IgD-negative memory B cell (primary cell): ENCODE data around the gene TRAF5. TPM values are rescaled to one million over a fixed set of nuclear protein-coding genes. Genes with fewer than 3 reads are reported as not detected.
A peak's percentile ranks its signal among the peaks of the same experiment; 100 is the strongest.

Source experiments
- H3K27ac Mint-ChIP-seq, 3 donors: one replicate each; pipeline ENCODE4 v1.8.0; 2020 to 2022; ENCODE audit warnings: mild to moderate bottlenecking in 3 of 3, mixed read lengths in 3 of 3, moderate library complexity in 1 of 3
- H3K27me3 Mint-ChIP-seq: one replicate; pipeline ENCODE4 v1.8.0; 2021; ENCODE audit warnings: mixed read lengths
- H3K36me3 Mint-ChIP-seq: one replicate; pipeline ENCODE4 v1.8.0; 2020; ENCODE audit warnings: mild to moderate bottlenecking, mixed read lengths
- H3K4me1 Mint-ChIP-seq, 3 donors: one replicate each; pipeline ENCODE4 v1.8.0; 2020 to 2022; ENCODE audit warnings: mixed read lengths in 3 of 3, mild to moderate bottlenecking in 1 of 3
- H3K4me3 Mint-ChIP-seq, 4 donors: one replicate each; pipeline ENCODE4 v1.8.0; 2020 to 2022; ENCODE audit warnings: mild to moderate bottlenecking in 4 of 4, mixed read lengths in 4 of 4, moderate library complexity in 3 of 4
- H3K9me3 Mint-ChIP-seq, 3 donors: one replicate each; pipeline ENCODE4 v1.8.0; 2020 to 2021; ENCODE audit warnings: mixed read lengths in 3 of 3, mild to moderate bottlenecking in 1 of 3
- polyA plus RNA-seq: library from polyadenylated mRNA; unstranded; fragments of 300-500 nt; fragmentation: Illumina TruSeq; gene quantifications from one replicate; pipeline ENCODE4 v1.2.3, GENCODE V29; 2021

Gene TRAF5
- polyA plus RNA-seq, 1 donor from 2014 or later, result 78.6 TPM

DNA sequence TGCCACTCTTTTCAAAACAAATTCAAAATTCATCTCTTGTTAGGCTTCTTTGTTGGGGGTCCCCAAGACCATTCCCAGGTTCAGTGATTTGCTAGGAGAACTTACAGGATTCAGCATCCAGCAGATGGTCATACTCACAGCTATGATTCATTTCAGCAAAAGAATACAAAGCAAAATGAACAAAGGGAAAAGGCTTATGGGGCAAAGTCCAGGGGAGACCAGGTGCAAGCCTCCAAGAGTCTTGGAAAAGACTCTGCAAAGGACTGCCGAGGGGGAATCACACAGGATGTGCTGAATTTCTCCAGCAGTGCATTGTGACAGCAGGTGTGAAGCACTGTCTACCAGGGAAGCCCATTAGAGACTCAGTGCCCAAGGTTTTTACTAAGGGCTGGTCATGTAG, 7.3 kb downstream of the TRAF5 start:
- peaks cover 4% of the 10 kb centered on the region for H3K36me3 Mint-ChIP-seq
- H3K27ac Mint-ChIP-seq, result peak overlapping the region; percentile 86 to 94 (median 93)
- no peaks in the 10 kb centered on the region for H3K27me3 Mint-ChIP-seq
- peaks cover 65 to 88% (median 74%) of the 10 kb centered on the region in 3 donors for H3K4me1 Mint-ChIP-seq
- peak overlapping the region in 3 of 4 donors; percentile 61 to 83 (median 77) for H3K4me3 Mint-ChIP-seq
- no peaks in the 10 kb centered on the region for H3K9me3 Mint-ChIP-seq

DNA sequence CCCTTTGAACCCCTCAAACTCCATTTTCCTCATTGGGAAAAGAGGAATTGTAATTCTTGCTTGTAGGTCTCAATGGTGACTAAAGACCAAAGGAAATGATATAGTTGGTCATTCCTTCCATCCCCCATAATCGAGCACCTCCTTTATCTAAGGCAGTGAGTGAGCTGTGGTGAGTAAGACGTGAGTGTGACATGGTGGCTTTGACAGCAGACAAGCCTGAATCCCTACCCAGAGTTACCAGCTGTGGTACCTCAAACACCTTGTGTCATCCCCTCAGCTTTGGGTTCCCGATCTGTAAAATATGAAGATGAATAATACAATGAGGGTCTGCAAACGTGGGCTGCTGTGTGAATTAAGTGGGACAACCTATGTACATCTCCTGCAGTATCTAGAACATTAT, 8.4 kb downstream of the TRAF5 start:
- Mint-ChIP-seq H3K4me1 (peaks cover 69 to 91% (median 75%) of the 10 kb centered on the region in 3 donors), H3K9me3 (no peaks in the 10 kb centered on the region), H3K27ac (peak overlapping the region; percentile 93 to 97 (median 94)), H3K4me3 (peak overlapping the region; percentile 73 to 87 (median 84)), H3K36me3 (peaks cover 4% of the 10 kb centered on the region), H3K27me3 (no peaks in the 10 kb centered on the region)

DNA sequence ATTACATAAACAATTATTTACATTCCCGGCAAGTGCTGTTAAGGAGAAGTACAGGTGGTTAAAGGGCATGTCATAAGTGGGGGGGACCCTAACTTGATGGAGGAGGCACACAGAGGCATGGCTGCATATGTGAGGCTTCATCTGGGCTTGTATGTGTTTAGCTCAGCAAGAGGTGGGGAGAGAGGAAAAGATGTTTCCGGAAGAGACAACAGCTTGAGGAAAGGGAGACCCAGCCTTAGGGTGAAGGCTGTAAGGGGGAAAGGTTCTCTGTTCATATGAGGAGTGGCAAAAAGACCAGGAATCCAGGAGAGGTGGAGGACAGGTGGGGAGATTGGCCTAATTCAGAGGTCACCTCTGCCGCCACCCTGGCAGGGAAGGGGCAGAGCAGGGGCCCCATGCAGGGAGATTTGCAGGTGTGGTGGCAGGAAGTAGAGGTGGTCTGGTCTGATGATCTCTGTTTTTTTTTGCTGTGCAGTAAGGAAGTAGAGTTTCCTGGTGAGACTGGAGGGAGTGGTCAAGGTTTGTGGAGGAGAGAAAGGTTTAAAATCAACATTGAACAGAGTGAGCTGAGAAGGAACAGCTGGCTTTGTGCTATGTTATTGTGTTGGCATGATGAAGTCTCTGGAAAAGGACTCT, 9.0 kb downstream of the TRAF5 start:
- Mint-ChIP-seq H3K9me3 (no peaks in the 10 kb centered on the region), H3K27ac (peak overlapping the region; percentile 93 to 97 (median 94)), H3K27me3 (no peaks in the 10 kb centered on the region), H3K4me3 (peak overlapping the region; percentile 73 to 87 (median 84)), H3K36me3 (peaks cover 4% of the 10 kb centered on the region), H3K4me1 (peaks cover 62 to 86% (median 69%) of the 10 kb centered on the region in 3 donors)

DNA sequence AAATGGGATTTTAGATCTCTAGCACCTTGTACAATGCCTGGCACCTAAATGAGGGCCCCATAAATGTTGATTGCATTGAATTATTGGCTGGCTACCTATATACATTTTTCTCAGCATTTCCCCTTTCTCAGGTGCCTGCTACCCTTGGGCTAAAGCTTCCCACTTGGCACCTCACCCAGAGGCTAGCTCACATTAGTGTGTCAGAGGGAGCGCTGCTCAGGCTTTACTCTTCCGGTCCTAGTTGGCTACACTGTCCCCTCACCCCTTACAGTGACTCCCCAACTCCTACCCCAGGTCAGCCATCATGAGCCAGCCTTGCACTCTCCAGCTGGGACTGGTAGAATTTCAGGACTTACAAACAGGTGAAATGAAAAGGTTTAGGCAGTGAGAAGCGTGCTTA, 9.5 kb downstream of the TRAF5 start:
- Mint-ChIP-seq H3K4me3 (peak overlapping the region; percentile 73 to 87 (median 84)), H3K27me3 (no peaks in the 10 kb centered on the region), H3K4me1 (peaks cover 60 to 86% (median 66%) of the 10 kb centered on the region in 3 donors), H3K27ac (peak overlapping the region; percentile 93 to 97 (median 94)), H3K9me3 (no peaks in the 10 kb centered on the region), H3K36me3 (peaks cover 4% of the 10 kb centered on the region)

DNA sequence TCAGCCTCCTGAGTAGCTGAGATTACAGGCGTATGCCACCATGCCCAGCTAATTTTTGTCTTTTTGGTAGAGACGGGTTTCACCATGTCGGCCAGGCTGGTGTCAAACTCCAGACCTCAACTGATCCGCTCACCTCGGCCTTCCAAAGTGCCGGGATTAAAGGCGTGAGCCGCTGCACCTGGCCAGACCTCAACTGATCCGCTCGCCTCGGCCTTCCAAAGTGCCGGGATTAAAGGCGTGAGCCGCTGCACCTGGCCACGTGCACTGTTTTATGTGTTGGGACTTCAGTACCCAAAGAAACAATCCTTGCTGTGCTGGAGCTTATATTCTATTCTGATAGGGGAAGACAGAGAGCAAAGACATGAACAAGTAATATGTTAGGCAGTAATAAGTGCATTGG, 10.1 kb downstream of the TRAF5 start:
- Mint-ChIP-seq H3K36me3 (peaks cover 4% of the 10 kb centered on the region), H3K4me1 (peaks cover 63 to 88% (median 68%) of the 10 kb centered on the region in 3 donors)

DNA sequence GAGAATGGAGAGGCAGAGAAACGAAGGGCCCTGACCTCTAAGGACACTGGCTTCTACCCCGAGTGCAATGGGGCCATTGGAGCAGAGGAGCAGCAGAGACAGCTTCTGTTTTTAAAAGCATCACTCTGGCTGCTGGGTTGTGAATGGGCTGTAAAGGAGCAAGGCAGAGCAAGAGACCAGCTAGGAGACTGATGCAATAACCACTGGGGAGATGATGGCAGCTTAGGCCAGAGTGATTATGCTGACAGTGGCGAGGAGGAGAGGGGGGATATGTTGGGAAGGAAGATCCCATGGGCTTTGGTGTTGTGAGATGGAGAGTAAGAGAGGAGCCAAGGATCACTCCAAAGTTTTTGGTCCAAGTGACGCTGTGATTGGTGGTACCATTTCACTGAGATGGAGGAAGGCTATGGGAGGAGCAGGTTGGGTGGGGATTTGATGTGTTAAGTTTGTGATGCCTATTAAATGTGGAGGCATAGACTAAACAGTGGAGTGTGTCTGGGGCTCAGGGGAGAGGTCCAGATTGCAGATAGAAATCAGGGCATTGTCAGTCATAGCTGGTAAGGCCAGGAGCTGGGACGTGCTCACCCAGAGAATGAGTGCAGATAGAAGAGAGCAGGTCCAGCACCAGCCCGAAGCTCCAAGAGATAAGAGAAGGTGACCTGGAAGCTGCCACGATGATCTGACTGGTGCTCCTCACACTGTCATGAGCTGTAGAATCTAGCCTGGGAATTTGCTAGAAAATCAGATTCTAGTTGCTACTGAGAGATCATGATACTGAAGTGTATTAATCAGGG, 11.0 kb downstream of the TRAF5 start:
- Mint-ChIP-seq H3K9me3 (no peaks in the 10 kb centered on the region), H3K4me1 (peaks cover 65 to 84% (median 66%) of the 10 kb centered on the region in 3 donors), H3K27ac (peak overlapping the region; percentile 93 to 97 (median 94)), H3K36me3 (peaks cover 2% of the 10 kb centered on the region), H3K4me3 (peak overlapping the region; percentile 42 to 86 (median 78)), H3K27me3 (no peaks in the 10 kb centered on the region)

More for the DNA sequence above, 10.1 kb downstream of the TRAF5 start:
- Mint-ChIP-seq H3K27ac (peak overlapping the region; percentile 93 to 97 (median 94)), H3K27me3 (no peaks in the 10 kb centered on the region), H3K4me3 (peak overlapping the region; percentile 73 to 87 (median 84)), H3K9me3 (no peaks in the 10 kb centered on the region)

DNA sequence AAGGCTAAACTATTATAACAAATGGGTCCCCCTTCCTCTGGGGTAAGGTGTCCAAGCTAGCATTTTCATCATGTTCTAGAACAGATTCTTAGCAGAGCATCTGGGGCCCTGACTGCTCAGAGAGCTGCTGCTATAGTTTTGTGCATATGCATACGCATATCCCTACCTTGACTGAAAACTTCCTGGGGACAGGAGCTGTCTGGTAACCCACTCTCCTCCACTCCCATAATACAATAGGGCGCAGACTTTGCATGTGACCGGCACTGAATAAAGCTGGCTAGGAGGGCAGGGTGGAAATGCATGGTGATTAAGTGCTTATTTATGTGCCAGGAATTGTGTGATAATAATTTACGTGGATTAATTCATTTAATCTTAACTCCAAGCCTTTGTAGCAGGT, 11.6 kb downstream of the TRAF5 start:
- H3K36me3 Mint-ChIP-seq, result no peaks in the 10 kb centered on the region
- peaks cover 64 to 86% (median 67%) of the 10 kb centered on the region in 3 donors for H3K4me1 Mint-ChIP-seq
- no peaks in the 10 kb centered on the region for H3K9me3 Mint-ChIP-seq
- no peaks in the 10 kb centered on the region for H3K27me3 Mint-ChIP-seq
- H3K27ac Mint-ChIP-seq, result peak overlapping the region; percentile 93 to 97 (median 94)
- peak overlapping the region in 3 of 4 donors; percentile 35 to 83 (median 72) for H3K4me3 Mint-ChIP-seq

DNA sequence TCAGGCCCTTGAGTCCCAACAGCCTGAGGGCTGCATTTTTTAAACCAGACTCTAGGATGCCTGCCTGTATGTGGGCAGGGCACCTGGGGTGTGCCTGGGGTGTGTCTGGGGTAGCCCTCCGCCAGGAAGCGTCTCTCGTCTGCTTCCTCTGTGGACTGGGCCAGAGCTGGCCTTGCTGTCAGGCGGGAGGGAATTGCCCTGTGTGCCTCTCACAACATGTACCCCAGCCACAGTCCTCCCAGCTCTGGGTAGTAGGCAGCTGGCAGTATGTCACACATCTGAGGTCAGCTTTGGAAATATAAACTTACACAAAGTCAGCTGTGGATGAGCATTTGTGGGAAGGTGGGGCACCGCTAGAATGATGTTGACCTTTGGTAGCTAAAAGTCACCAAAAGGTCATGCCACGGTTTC, 13.0 kb downstream of the TRAF5 start:
- Mint-ChIP-seq H3K27me3 (no peaks in the 10 kb centered on the region), H3K27ac (peak overlapping the region; percentile 94 to 97 (median 96)), H3K4me3 (peak overlapping the region; percentile 59 to 92 (median 88)), H3K36me3 (no peaks in the 10 kb centered on the region), H3K9me3 (no peaks in the 10 kb centered on the region), H3K4me1 (peaks cover 70 to 87% (median 75%) of the 10 kb centered on the region in 3 donors)

DNA sequence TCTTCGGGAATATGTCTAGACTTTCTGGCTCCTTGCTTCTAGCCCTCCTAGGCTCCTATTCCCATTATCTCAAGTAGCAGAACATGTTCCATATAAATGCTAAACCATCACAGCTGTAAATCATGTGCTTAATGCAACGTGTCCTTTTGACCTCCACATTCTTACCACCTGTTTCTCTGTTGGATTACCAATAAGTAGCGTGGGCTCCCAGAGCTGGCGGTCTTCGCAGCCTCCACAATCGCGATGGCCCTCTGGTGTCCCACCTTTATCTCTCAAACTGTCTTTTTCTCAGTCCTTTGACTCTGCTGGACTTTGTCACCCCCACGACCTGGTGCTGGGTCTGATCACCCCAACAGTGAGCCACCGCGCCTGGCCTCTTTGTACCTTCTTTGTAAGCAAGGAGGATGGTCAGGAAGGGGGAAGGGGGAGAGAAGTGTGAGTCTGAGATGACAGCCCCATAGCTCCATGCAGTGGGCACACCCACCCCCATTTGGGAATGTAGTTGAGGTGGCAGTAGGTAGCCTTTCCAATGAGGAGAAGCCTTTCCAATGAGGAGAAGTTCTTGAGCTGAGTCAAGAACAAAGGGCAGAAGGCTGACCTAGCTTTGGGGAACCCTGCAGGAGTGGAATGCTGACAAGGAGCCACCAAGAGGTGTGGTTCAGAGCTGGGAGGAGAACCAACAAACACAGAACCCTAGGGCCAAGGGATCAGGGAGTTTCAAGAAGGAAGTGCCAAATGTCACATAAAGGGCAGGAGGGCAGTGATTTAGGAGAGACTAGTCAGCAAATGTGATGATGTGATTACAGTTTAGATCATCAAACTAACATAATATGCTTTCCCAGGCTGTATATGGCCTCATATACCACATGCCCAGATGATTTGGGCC, 14.2 kb downstream of the TRAF5 start:
- Mint-ChIP-seq H3K4me3 (peak overlapping the region in 3 of 4 donors; percentile 11 to 92 (median 54)), H3K4me1 (peaks cover 61 to 79% (median 69%) of the 10 kb centered on the region in 3 donors), H3K36me3 (no peaks in the 10 kb centered on the region), H3K27me3 (no peaks in the 10 kb centered on the region), H3K9me3 (no peaks in the 10 kb centered on the region), H3K27ac (peak overlapping the region; percentile 68 to 97 (median 84))

DNA sequence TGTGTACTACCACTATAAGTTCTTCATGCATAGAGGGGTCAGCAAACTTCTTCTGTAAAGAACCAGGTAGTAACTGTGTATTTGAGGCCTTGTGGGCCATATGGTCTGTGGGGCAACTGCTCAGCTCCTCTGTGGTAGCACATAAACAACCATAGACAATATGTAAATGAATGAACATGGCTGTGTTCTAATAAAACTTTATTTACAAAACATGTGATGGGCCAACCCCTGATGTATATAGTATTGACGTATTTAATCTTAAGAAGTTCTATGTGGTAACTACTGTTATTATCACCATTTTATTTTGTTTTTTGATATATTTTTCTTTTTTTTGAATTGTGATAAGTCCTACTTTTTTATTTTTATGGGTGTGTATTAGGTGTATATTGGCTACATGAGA, 15.4 kb downstream of the TRAF5 start:
- Mint-ChIP-seq H3K27me3 (no peaks in the 10 kb centered on the region), H3K36me3 (no peaks in the 10 kb centered on the region), H3K9me3 (no peaks in the 10 kb centered on the region), H3K27ac (peak overlapping the region; percentile 0 to 84 (median 68)), H3K4me1 (peaks cover 60 to 78% (median 68%) of the 10 kb centered on the region in 3 donors), H3K4me3 (peak overlapping the region in 3 of 4 donors; percentile 23 to 54 (median 34))

DNA sequence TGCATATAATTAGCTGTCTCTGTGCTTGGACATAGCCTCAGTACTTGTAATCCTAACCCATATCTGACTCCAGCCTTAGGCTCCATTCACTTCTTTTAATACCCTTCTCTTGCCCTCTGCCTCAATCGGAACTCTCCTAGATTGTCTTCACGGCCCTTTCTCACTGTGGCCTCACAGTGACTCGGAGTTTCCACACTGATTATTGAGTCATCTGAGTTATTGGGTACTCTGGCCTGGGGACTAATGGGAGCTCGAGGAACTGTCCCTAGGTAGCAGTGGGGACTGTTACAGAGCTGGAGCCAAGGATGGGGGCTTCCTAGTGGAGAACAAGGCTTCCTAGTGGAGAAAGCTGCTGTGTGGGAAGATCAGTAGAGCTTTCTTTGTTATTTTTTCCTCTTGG, 17.0 kb downstream of the TRAF5 start:
- Mint-ChIP-seq H3K9me3 (no peaks in the 10 kb centered on the region), H3K27me3 (no peaks in the 10 kb centered on the region), H3K4me3 (peak overlapping the region in 3 of 4 donors; percentile 55 to 87 (median 76)), H3K4me1 (peaks cover 56 to 75% (median 64%) of the 10 kb centered on the region in 3 donors), H3K27ac (peak overlapping the region; percentile 50 to 95 (median 89)), H3K36me3 (peaks cover 3% of the 10 kb centered on the region)

DNA sequence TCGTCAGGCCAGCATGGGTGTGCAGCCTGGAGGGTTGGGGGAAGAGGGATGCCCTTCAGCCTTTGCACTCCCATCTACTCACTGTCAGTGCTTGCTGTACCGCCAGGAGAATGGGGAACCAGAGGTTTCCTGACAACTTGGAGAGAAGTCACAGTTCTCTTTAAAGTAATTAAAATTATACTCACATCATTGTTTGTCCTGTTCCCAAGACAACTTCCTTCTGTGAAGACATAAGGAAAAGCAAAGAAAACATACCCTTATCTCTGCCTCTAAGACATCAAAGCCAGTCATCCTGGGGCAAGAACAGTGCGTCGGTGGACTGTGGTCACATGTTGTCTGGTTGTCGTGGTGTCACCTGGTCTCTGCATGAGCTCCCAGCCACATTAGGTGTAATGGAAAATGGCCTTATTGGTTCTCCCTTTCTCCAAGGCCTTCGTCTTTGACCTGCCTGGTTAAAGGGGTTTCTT, 17.6 kb downstream of the TRAF5 start:
- peaks cover 4% of the 10 kb centered on the region for H3K36me3 Mint-ChIP-seq

DNA sequence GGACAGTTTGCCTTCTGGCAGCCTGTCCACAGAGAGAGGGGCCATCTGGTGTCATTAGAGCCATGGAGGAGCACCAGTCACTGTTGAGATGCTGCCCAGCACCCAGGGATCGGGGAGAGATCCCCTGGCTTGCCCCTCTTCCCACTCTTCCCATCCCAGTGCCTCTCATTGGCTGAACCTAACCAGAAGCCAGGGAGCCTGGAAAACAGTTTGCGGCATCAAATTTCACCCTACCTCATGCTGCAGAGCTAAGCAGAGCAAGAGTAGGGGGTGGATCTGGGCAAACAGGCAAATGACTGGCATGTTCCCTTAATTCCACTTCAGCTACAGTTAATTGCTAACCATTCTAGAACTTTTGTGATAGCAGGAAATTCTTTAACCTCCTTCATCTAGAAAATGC, 19.1 kb downstream of the TRAF5 start:
- Mint-ChIP-seq H3K9me3 (no peaks in the 10 kb centered on the region), H3K27me3 (no peaks in the 10 kb centered on the region), H3K36me3 (peaks cover 4% of the 10 kb centered on the region), H3K27ac (peak overlapping the region in 1 of 3 donors; percentile 40), H3K4me3 (peak overlapping the region in 1 of 4 donors; percentile 13), H3K4me1 (peaks cover 62 to 73% (median 68%) of the 10 kb centered on the region in 3 donors)

More for the DNA sequence above, 17.6 kb downstream of the TRAF5 start:
- no peaks in the 10 kb centered on the region for H3K9me3 Mint-ChIP-seq
- H3K27ac Mint-ChIP-seq, result peak overlapping the region; percentile 19 to 95 (median 89)
- H3K4me1 Mint-ChIP-seq, result peaks cover 53 to 73% (median 61%) of the 10 kb centered on the region in 3 donors
- H3K4me3 Mint-ChIP-seq, result peak overlapping the region in 3 of 4 donors; percentile 55 to 87 (median 76)
- H3K27me3 Mint-ChIP-seq, result no peaks in the 10 kb centered on the region
